Tibial nerve (tissue), 4 donors: ENCODE data around the gene PWWP2A.

Experiments
- CTCF ChIP-seq, 5 experiments: fragments of 200-600 bp in 3 of 5; fragments of 450-650 bp in 2 of 5; sonication (generic) in 3 of 5; IDR thresholded peaks; one replicate each; pipeline ENCODE4 v1.5.1; 2016 to 2019; ENCODE audit warnings: antibody characterized with exemption in 5 of 5, mild to moderate bottlenecking in 3 of 5, moderate library complexity in 2 of 5
- EP300 ChIP-seq, 2 donors: sonication (generic); formaldehyde crosslinking; IDR thresholded peaks; one replicate each; pipeline ENCODE4 v1.6.1; 2017; ENCODE audit warnings: antibody characterized with exemption in 2 of 2, mild to moderate bottlenecking in 1 of 2
- POLR2A ChIP-seq, 2 donors: fragments of 450-650 bp; IDR thresholded peaks; one replicate each; pipeline ENCODE4 v1.6.1; 2017; ENCODE audit warnings: antibody characterized with exemption in 2 of 2, mild to moderate bottlenecking in 2 of 2, moderate library complexity in 2 of 2

GRCh38 chr5:160092960-160093707 is 26.1 kb downstream of the PWWP2A start:
- TF ChIP-seq POLR2A (IDR thresholded peaks at IDR 0.05) (no peak), CTCF (IDR thresholded peaks at IDR 0.05) (no peak), EP300 (IDR thresholded peaks at IDR 0.05) (no peak)
